WTC11 (cell line): ENCODE measurements around the gene UBE2L3.

Experiments
- ATF3 ChIP-seq: sonication (generic); formaldehyde crosslinking; conservative IDR thresholded peaks from 2 replicates; pipeline ENCODE4 v1.8.1; 2022; ENCODE audit warnings: mild to moderate bottlenecking, missing genetic modification reagents
- ATF6 ChIP-seq: sonication (generic); formaldehyde crosslinking; IDR thresholded peaks from 2 replicates; pipeline ENCODE4 v1.8.1; 2023; ENCODE audit warnings: mild to moderate bottlenecking, missing genetic modification reagents
- CTCF ChIP-seq: fragments of 200-600 bp; IDR thresholded peaks from 2 replicates; pipeline ENCODE4 v1.8.0; 2022; ENCODE audit warnings: antibody characterized with exemption
- E2F5 ChIP-seq: sonication (generic); formaldehyde crosslinking; IDR thresholded peaks from 2 replicates; pipeline ENCODE4 v1.8.1; 2022; ENCODE audit warnings: mild to moderate bottlenecking, moderate library complexity, missing genetic modification reagents
- GRHL2 ChIP-seq: fragments of 250-450 bp; sonication (Bioruptor Pico); IDR thresholded peaks from 2 replicates; pipeline ENCODE4 v1.8.0; 2022; ENCODE audit warnings: mild to moderate bottlenecking, moderate library complexity; ENCODE audit not compliant: insufficient replicate concordance, severe bottlenecking
- KAT7 ChIP-seq: sonication (generic); formaldehyde crosslinking; IDR thresholded peaks from 2 replicates; pipeline ENCODE4 v1.8.1; 2023; ENCODE audit warnings: missing genetic modification reagents, mild to moderate bottlenecking, borderline replicate concordance
- NR3C1 ChIP-seq: sonication (generic); formaldehyde crosslinking; conservative IDR thresholded peaks from 2 replicates; pipeline ENCODE4 v1.8.1; 2023; ENCODE audit warnings: low read depth, mild to moderate bottlenecking, missing genetic modification reagents
- TP53 ChIP-seq: sonication (generic); formaldehyde crosslinking; IDR thresholded peaks from 2 replicates; pipeline ENCODE4 v1.8.1; 2023; ENCODE audit warnings: mild to moderate bottlenecking, missing genetic modification reagents
- USF1 ChIP-seq: sonication (generic); formaldehyde crosslinking; IDR thresholded peaks from 2 replicates; pipeline ENCODE4 v1.8.0; 2022; ENCODE audit warnings: mild to moderate bottlenecking, missing genetic modification reagents
- ZBTB43 ChIP-seq: sonication (generic); formaldehyde crosslinking; IDR thresholded peaks from 2 replicates; pipeline ENCODE4 v1.8.1; 2023; ENCODE audit warnings: mild to moderate bottlenecking, missing genetic modification reagents
- ZNF263 ChIP-seq: sonication (generic); formaldehyde crosslinking; IDR thresholded peaks from 2 replicates; pipeline ENCODE4 v1.8.1; 2022; ENCODE audit warnings: low read depth, mild to moderate bottlenecking, moderate library complexity, missing genetic modification reagents
- ZNF423 ChIP-seq: fragments of 250-450 bp; sonication (Bioruptor Pico); IDR thresholded peaks from 2 replicates; pipeline ENCODE4 v2.1.2; 2022; ENCODE audit warnings: mild to moderate bottlenecking, moderate library complexity
- ZNF512 ChIP-seq: sonication (generic); formaldehyde crosslinking; IDR thresholded peaks from 2 replicates; pipeline ENCODE4 v1.8.1; 2022; ENCODE audit warnings: missing genetic modification reagents, borderline replicate concordance
- ZSCAN18 ChIP-seq: fragments of 250-450 bp; sonication (Bioruptor Pico); IDR thresholded peaks from 2 replicates; pipeline ENCODE4 v2.1.2; 2022; ENCODE audit warnings: mild to moderate bottlenecking, moderate library complexity

GRCh38 chr22:21657020-21657359 lies 89.5 kb downstream of the UBE2L3 start:
- no peak for TF ChIP-seq USF1 (CRISPR knock-in tag)
- no peak for TF ChIP-seq GRHL2
- no peak for TF ChIP-seq ZNF423 (CRISPR knock-in tag)
- TF ChIP-seq CTCF: no peak
- TF ChIP-seq NR3C1 (CRISPR knock-in tag): no peak
- no peak for TF ChIP-seq ZSCAN18 (CRISPR knock-in tag)
- no peak for TF ChIP-seq ZBTB43 (CRISPR knock-in tag)
- TF ChIP-seq E2F5 (CRISPR knock-in tag): no peak
- TF ChIP-seq ZNF263 (CRISPR knock-in tag): no peak
- no peak for TF ChIP-seq KAT7 (CRISPR knock-in tag)
- no peak for TF ChIP-seq ATF6 (CRISPR knock-in tag)
- TF ChIP-seq TP53 (CRISPR knock-in tag): no peak
- TF ChIP-seq ZNF512 (CRISPR knock-in tag): no peak
- no peak for TF ChIP-seq ATF3 (CRISPR knock-in tag)
